Fibroblast of villous mesenchyme (primary cell): ENCODE measurements around the gene STX8. TPM values are rescaled to one million over a fixed set of nuclear protein-coding genes. Genes with fewer than 3 reads are reported as not detected.
A peak's percentile ranks its signal among the peaks of the same experiment; 100 is the strongest.
"Not testable (repeated sequence)": the region's sequence is repeated elsewhere in the genome, so short reads cannot be mapped to it uniquely, and the experiment has no call there.

Experiments used
- DNase-seq: peaks from one replicate; pipeline ENCODE4 v3.0.0-alpha.2; 2010; ENCODE audit warnings: low read depth
- H3K4me3 ChIP-seq: 2 replicates; pipeline ENCODE4 v1.5.1; 2011; ENCODE audit warnings: low read depth, mild to moderate bottlenecking, low read length
- CTCF ChIP-seq: IDR thresholded peaks from 2 replicates; pipeline ENCODE4 v1.5.1; 2012; ENCODE audit warnings: low read depth, mild to moderate bottlenecking, low read length; ENCODE audit not compliant: insufficient read depth
- total RNA-seq: library from RNA; depleted of rRNA; stranded (reverse); fragments of >200 nt; gene quantifications from 2 replicates; pipeline ENCODE4 v1.2.3, GENCODE V29; 2012

Gene STX8
- total RNA-seq, 1 donor = 91.1 TPM

DNA sequence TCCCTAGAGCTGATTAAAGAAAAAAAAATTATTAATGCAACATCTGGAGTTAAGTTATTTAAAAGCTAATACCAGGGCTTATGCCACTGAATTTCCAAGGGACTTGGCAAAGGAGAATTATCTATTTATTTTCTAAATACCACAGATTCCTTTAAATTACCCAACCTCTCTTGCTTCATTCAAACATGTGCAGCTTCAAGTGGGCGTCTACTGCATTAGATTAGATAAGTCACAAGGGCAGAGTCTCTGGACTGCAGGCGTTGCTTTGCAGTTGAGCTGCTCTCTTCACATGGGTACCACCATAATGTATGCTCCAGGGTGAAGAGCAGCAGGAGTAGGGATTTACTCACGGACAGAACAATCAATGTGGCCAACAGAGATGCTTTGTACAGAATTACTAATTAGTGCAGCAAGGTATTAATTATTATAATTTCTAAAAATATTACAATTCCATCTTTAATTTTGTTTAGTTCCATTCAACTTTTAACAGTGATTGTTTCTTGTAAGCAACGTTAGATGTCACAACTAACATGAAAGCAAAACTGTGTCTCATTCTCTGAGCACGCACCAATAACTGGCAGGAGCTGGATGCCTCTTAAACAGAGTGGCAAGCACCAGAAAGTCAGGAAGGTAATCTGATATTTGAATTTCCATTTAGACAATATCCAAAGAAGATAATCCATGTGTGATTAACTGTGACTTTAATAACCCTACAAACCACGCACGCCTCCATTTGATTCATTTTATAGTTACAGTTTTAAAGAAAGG, 214.2 kb downstream of the STX8 start:
- H3K4me3 ChIP-seq = peak overlapping the region; percentile 30
- TF ChIP-seq CTCF = no peak

DNA sequence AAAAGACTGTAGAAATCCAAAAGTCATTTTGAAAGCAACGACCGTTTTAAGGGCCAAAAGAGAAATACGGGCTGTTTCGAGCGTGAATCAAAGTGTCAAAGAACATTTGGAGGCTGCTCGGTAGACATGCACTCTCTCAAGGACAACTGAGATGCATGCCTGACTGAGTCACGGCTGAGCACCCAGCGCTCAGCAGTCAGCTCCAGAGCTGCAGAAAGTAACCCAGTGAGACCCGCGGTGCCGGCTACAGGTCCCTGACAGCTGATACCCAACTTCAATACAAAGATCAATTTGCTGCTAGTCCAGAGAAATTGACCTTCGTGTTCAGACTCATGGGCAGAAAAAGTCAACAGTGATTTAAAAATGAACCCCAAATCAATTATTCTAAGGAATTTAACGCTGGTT, 214.9 kb downstream of the STX8 start:
- DNase-seq = peak; percentile 74
- TF ChIP-seq CTCF = no peak
- H3K4me3 ChIP-seq = peak overlapping the region; percentile 30

More for the DNA sequence above, 214.2 kb downstream of the STX8 start:
- DNase-seq = peak; percentile 95

DNA sequence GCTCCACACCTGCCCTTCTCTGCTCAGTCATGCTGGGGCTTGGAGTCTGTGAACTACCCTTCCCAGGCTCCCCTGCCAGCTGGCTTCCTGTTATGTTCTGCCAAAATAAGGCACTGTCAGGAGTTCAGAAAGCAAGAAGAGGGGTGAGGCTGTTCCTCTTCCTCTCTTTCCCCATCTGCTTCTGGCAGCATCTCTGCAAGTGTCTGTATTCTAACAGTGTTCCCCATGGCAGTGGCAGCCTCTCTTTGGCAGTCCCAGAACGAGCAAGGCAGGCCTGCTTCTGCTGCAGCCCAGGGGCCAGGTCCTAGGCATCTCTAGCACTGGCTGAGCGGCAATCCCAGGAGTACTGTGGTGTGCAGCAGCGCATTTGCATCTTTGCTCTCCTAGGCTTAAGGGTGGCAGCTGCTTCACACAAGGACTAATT, 219.1 kb downstream of the STX8 start:
- no peak for DNase-seq
- H3K4me3 ChIP-seq = no peak overlapping the region
- no peak for TF ChIP-seq CTCF

DNA sequence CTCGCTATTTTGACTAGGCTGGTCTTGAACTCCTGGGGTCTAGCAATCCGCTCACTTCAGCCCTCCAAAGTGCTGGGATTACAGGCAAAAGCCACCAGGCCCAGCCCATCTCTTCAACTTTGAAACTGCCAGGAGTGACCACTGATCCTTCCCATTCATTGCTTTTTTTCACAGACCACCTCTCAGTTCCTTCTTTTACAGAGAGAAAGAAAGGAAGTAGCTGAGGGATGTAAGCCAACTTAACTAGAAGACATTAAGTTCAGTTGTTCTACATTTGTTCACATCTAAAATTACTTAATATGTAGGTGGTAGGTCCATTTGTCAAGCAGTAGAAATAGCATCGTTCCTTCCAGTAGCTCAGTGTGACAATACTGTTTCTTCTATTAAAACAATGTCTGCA, 219.8 kb downstream of the STX8 start:
- TF ChIP-seq CTCF = no peak
- H3K4me3 ChIP-seq = no peak overlapping the region
- DNase-seq = no peak

DNA sequence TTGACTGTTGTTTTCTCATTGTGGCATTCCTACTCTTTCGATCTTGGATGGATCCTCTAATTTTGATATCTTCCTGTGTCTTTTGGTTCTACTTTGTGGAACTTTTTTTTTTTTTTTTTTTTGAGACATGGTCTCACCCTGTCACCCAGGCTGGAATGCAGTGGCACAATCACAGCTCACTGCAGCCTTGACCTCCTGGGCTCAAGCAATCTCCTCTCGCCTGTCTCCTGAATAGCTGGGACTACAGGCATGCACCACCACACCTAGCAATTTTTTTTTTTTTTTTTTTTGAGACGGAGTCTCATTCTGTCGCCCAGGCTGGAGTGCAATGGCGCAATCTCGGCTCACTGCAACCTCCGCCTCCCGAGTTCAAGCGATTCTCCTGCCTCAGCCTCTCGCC, 220.4 kb downstream of the STX8 start:
- not testable (repeated sequence) for DNase-seq, H3K4me3 ChIP-seq

- DNase-seq = peak; percentile 95
- H3K4me3 ChIP-seq = no peak overlapping the region
- TF ChIP-seq CTCF = no peak
Measured at GRCh38 chr17:9350080-9350479, 225.5 kb downstream of the STX8 start.

GRCh38 chr17:9346296-9346926, 229.2 kb downstream of the STX8 start:
- no peak for TF ChIP-seq CTCF
- DNase-seq = peak; percentile 72
- no peak overlapping the region for H3K4me3 ChIP-seq
